ENCODE results near the gene CHRNA4.

The CHRNA4 gene

DNA sequence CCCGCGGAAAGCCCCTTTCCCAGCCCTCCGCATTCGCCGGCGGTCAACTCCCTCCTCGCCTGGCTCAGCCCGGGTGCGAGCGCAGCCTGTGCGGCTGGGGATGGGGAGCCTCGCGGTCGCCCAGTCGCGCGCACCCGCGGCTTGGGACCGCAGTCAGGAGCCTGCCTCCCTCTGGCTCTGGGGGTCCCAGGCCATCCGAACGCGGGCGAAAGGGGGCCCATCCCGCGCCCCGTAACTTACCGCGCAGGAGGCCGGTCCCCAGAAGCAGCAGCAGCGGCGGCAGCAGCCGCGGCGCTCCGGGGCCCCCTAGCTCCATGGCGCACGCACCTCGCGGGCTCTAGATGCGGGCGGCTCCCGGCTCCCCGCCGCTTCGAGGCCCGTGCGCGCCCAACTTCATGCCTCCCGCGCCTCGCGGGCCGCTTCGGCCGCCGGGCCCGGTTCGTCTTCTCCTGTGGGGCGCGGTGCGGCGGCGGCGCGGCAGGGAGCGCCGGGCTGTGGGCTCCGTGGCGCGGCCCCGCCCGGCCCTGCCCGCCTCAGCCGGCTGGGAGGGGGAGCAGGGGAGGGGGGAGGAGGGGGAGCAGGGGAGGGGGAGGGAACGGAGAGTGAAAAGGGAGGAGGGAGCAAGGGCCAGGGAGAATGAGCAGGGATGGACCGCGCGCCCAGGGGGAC is at the start of gene CHRNA4:
Gene CHRNA4, minus strand, starts transcription at position 500 of the 669 bp plus-strand sequence. Its CDS starts 184 bp downstream, at position 316.
- DNase-seq (ENCODE audit: low read depth in 2 of 2): no peak

DNA sequence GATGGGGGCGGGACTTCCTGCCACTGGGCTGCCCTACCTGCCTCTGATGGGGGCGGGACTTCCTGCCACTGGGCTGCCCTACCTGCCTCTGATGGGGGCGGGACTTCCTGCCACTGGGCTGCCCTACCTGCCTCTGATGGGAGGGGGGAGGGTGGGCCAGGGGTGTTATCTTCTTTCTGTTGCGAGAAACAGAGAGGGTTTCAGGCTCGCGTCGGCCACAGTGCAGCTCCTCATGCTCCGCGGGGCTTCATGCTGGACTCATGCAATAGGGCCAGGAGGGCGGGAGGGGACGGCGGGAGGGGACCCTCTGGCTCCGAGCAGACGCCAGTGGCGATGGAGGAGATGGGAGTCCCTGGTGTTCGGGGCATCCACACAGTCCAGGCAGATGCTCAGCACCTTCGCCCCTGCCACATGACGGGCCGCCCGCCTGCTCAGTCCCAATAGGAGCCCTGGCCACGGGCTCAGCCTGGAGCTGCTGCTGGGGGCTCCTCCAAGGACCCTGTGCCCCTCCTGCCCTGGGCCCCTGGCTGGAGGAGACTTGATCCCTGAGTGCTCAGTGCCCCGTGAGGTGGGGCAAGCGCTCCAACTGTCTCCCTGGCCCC is 48.8 kb upstream of the CHRNA4 start:
- DNase-seq (ENCODE audit: low read depth in 2 of 2): no peak

DNA sequence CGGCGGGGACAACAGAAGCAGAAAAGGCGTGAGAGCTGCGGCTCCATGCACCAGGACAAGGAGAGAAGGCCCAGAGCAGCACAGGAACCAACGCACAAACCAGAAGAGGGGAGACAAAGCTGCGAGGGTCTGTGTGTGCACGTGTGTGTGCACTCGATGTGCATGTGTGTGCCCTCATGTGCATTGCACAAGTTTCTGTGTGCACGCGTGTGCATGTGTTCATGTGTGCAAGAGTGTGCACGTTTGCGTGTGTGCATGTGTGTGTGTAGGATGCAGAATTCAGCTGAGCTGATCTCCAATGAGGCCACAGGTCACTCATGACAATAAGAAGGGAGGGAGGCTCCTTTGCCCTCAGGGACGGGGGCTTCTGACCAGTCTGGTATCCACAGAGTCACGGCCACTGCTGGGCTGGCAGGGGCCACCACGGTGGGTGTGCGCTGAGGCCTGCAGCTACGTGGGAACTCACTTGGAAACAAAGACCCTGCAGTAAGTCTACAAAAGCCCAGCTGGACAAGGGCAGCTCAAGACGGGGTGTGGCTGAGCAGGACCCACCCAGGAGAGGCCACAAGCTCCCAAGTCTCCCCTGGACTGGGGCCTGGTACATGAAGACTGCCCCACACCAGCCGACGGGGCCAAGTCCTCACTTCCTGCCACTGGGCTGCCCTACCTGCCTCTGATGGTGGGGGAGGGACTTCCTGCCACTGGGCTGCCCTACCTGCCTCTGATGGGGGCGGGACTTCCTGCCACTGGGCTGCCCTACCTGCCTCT is 48.1 kb upstream of the CHRNA4 start:
- no peak for DNase-seq (ENCODE audit: low read depth in 2 of 2)

DNA sequence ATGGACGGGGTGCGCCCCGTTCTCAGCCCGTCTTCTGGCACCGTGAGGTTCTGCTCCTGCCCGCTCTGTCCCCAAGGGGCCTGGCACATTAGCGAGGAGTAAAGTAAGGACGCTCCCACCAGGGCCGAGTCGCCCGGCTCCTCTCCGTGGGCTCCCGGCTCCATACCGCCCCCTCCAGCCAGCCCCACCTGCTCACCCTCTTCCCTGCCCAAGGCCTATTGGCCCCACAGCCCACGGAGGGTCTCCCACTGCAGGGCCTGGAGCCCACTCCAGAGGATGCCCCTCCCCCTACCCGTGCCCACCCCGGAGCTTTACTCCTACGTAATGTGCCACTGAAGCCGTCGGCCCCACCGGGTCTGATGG is 47.5 kb upstream of the CHRNA4 start:
- DNase-seq (ENCODE audit: low read depth in 2 of 2): no peak

DNA sequence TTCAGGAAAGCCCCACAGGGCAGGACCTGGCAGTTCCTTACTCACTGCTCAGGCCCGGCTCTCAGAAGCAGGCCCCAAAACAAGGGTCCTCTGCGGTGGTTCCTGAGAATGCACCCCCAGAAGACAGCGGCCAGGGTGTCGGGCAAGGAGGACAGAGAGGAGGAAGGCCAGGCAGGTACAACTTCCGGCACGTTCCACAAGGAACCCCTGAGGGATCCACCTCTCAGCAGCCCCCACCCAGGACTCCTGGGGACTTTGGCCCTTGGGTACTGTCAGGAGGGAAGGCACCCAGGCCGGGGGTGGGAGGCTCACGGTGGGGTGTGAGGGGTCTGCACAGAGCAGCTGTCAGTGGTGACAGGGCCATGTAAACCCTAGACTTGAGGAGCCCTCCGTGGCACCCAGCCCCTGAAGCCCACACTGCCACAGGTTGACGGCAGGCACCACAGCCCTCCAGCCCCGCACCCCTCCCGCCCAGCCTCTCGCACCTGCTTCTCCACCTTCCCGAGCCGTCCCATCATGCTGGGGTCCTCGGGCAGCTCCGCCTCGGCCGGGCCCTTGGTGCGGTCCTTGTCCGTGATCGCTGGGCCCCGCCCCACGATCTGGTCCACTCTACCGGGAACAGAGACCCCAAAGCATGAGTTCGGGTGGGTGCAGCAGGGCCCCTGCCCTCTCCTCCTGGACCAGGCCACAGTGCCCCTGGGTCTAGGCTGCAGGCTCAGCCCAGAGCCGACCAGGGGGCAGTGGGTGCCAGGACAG is 47.0 kb upstream of the CHRNA4 start:
- DNase-seq (ENCODE audit: low read depth in 2 of 2): no peak

DNA sequence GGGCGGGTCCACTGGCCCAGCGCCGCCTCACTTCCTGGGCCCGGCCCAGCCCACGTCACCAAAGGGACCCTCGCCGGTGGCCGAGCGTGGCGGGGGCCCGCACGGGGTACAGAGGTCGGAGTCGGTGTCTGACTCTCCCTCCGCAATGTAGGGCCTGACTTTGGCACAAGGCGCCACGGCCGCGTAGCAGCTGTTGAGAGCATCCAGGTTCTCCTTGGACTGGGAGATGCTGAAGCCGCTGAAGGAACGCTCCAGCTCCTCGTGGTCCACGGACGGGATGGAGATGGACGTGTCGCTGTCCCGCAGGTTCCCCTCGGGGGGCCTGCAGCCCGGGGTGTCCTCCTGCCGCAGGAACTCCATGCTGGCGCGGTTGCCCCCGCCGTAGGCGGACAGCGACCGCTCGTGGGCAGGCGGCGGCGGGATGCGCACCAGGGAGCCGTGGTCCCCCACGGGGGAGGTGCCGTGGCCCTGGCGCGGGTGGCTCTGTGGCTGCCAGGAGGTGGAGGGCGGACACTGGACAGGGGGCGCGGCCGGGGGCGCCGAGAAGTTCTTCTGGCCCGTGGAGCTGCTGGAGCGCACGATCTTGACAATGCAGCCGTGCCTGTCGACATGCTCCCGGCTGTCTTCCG is 45.6 kb upstream of the CHRNA4 start:
- DNase-seq (ENCODE audit: low read depth in 2 of 2): no peak

DNA sequence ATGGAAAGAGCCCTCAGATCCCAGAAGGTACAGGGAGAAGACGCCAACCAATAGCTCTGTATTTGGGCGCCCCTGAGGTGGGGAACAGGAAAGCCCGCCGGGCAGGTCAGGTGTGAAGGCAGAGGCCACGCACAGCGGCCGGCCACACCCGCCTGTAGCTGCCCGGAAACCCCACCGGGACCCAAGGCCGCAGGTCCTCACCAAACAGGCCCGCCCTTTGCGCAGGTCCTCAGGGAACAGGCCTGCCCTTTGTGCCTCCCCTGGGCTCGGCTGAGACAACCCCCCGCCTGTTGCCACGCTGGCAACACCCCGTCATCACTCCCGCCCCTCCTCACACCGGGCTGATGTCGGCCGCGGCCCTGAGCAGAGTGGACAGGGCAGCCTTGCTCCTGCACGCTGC is 44.9 kb upstream of the CHRNA4 start:
- DNase-seq (ENCODE audit: low read depth in 2 of 2): no peak

DNA sequence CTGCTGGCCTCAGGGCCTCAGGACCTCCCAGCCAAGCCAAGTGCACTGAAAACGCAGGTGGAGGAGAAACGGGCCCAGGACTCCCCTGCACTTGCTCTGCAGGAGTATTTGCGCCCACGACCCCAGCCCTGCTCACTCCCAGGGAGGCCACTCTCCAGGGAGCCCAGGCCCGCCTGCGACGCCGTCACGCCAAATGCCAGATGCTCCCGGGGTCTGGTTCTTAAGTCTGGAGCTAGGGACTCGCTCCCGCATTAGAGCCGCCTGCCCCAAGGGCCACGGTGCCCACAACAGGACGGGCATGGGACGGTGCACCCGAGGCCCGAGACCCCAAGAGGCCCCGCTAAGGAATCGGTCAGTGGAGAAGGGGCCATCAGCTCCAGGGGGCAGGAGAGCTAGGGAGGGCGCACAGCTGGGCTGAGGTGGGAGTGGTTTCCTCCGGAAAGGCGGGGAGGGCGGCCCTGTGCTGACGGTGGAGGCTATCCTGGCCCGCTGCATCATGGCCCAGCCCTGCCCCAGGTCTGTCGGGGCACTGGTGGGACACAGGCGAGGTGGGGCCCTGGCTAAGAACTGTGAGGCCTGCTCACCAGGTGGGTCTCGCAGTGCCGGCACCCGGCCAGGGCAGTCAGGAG is 44.1 kb upstream of the CHRNA4 start:
- no peak for DNase-seq (ENCODE audit: low read depth in 2 of 2)

DNA sequence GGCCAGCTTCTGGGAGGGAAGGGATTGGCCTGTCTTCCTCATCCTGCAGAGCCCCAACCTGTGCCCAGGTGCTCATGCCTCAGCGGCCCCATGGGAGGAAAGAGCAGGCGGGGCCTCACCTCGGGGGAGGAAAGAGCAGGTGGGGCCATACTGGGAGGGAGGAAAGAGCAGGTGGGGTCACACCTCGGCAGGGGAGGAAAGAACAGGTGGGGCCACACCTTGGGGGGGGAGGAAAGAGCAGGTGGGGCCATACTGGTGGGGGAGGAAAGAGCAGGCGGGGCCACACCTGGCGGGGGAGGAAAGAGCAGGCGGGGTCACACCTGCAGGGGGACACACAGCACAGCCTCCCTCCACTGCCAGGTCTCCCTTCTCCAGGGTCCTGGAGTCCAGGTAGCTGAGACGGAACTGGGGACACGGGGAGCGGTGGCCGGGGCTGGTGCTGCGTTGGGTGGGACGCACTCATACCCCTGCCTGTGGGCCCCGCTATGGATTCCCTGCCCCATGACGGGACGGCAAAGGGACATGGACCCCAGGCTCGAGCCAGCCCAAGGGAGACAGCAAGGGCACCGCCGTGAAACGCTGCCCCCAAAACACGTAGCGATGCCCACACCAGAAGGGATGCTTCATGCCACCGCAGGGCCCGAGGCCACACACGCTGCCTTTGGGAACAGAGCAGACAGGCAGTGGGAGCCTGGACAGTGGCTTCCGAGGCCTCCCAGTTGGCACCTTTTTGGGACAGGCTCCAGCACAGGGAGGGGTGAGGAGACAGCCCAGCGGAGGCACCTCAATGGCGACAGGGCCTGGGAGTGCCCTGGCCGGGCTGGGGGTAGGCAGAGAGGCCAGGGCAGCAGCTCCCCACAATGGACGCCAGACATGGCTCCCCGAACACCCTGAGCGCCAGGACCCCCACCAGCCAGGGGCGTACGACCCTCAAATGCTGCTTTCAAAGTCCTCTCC is 43.3 kb upstream of the CHRNA4 start:
- no peak for DNase-seq (ENCODE audit: low read depth in 2 of 2)

DNA sequence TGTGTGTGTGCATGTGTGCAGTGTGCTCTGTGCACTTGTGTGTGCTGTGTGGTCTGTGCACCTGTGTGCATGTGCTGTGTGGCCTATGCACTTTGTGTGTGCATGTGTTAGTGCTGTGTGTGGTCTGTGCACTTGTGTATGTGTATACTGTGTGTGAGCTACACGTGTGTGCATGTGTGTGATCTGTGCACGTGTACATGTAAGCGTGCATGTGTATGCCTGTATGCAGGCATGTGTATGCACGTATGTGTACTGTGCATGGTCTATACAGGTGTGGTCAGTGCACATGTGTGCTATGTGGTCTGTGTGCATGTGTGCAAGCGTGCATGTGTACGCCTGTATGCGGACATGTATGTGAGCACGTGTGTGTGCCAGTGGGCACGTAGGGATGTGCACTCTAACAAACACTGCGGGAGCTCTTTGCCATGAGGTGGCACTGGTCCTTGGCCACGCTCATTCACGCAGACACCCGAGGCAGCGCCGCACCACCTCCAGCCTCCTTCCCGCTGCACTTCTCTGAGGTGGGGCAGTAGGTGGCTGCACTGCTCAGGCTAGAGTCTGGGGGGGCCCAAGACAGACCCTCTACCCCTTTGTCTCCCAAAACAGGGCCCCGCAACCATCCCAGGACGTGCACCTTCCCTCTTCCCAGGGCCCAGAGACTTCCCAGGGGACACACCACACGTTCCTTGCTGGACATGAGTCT is 42.4 kb upstream of the CHRNA4 start:
- DNase-seq (ENCODE audit: low read depth in 2 of 2): no peak

DNA sequence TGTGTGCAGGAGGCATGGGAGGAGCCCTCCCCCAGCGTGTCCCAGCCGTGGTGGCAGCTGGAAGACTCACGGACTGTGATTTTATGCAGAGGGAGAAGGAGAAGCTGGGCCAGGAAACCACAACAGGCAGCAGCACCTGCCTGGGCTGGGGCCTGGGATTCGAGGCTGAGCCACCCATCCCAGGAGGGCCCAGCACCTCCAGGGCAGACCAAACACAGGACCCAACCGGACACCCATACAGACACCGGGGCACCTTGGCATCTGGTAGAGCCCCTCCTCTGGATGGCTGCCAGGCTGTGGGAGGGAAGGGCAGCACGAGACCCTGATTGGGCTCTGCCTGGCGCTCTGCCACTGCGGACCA is 41.7 kb upstream of the CHRNA4 start:
- DNase-seq (ENCODE audit: low read depth in 2 of 2): no peak

DNA sequence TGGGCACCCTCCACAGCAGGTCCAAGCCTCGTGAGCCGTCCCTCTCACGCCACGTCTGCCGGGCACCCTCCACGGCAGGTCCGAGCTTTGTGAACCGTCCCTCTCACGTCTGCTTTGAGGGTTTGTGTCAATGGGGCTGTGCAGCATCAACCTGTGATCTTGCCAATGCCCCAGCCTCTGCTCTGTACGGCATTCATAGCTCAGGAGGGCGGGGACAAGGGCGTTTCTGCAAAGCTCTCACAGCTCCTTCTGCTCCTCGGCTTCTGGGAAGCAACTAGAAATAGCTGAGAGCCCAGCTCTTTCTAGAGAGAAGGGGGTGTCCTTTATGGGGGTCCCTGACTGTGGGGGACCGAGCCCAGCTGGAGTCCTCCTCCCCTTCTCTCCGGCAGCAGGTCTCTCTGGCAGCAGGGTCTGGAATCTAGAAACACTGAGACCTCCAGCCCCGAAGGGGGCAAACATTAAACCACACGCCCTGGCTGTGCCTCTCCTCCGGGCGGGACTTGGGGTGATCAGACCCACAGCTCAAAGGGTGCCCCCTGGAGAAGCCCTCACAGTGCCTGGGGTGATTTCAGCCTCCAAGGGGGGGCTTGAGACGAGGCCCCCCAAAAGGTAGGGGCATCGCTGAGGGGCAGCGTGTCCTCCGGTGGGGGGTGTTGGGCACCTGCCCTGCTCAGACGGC is 41.2 kb upstream of the CHRNA4 start:
- no peak for DNase-seq (ENCODE audit: low read depth in 2 of 2)

DNA sequence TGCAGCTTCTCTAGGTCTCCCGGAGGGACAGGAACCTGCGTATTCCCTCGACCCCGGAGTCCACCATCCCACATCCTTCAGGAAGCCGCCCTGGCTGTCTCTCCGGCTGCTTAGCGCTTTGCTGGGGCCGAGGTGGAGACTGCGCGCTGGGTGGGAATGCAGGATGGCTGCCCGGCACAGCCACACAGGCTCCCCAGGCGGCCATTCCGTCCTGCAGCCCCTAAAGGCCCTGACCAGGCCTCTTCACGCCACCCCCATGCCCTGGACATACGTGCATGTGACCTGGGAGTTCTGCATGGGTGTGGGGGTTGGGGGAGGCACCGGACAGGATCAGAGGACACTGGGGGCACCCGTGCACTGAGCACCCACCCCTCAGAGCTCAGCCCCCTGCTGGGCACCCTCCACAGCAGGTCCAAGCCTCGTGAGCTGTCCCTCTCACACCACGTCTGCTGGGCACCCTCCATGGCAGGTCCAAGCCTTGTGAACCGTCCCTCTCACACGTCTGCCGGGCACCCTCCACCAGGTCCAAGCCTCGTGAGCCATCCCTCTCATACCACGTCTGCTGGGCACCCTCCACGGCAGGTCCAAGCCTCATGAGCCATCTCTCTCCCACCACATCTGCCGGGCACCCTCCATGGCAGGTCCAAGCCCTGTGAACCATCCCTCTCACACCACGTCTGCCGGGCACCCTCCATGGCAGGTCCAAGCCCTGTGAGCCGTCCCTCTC is 40.4 kb upstream of the CHRNA4 start:
- DNase-seq (ENCODE audit: low read depth in 2 of 2): no peak

DNA sequence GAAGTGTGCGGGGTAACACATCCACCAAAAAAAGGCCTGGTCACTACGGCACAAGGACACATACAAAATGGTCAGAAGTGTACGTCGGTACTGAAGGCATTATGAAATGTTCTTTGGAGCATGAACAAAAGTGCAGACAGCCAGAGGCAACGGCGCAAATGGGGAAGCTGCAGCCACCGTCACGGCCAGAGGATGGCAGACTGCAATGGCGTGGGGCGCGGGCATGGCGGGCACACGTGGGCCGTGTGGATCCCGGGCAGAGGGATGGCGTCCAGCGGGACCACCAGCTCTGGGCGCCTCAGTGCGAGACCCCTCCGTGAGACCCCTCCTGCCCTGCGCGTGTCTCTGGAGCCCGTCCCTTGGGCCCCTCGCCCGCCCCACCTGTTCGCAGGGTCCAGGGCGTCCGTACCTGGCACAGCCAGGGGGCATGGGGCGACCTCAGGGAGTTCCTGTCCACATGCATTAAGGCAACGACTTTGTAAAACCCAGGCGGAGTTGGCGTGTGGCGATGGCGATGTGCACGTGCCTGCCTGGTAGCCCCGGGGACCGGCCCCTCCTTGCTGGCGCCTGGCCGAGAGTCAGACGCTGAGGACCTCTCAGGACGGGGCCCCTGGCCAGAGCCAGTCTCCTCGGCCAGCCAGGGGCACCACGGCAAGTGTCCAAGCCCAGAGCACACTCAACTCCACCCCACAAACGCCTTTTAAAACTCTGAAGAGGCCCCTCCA is 39.5 kb upstream of the CHRNA4 start:
- DNase-seq (ENCODE audit: low read depth in 2 of 2): no peak

DNA sequence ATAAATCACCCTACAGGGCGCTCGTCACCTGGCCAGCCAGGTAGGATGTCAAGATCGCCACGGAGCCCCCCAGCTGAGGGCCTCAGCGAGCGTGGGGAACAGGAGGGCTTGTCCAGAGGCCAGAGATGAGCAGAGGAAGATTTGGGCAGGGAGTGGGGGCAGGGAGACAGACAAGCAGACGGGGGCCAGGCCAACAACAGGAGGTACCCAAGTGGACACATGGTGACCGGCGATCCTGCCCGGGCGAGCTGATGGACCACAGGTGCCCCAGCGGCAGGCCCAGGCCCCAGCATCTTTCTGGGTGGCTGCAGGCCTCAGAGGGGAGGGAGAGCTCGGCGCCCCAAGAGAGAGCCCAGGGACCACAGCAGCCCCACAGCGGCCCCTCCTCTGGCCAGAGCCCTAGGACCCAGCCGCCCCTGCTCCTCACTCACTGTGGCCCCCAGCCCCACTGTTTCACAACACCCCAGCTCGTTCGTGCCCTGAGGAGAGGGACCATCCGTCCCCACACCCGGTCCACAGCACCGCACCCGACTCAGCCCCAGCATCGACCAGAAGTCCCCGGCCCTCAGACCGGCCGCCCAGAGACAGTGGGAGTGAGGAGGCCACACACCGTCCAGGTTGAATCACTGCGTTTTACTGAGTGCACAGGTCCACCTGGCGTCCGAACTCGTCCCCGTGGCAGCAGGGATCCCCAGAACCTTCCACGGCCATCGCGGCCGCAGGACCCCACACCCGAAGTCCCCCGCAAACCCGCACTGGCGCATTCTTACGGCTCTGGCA is 38.6 kb upstream of the CHRNA4 start:
- no peak for DNase-seq (ENCODE audit: low read depth in 2 of 2)

DNA sequence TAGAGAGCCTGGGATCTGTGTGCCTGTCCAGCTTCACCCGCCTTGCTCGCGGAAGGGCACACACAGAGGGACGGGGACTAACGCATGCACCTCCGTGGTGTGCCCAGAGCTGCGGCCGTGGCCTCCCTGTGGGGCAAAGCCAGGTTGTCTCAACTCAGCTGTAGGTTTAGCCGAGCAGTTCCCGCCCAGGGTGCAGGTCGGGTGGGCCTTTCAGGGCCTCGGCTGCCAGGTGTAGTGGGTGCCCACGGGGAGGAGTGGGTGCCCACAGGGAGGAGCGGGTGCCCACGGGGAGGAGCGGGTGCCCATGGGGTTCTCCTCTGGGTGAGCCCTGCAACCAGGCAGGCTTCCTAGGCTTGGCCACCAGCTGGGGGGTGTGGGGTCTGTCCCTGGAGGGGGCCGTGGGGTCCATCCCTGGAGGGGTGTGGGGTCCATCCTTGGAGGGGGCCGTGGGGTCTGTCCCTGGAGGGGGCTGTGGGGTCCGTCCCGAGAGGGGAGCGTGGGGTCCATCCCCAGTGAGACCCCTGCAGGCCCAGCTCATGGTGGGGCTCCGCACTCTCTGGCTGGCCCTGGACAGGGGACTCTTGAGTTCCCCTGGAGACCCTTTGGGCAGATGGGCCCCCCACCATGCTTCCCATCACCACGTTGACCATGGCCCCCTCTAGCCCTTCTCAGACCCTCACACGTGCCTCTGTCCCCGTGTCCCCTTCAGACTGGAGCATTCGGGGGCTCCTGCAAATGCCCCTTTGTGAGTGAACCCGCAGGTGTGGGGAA is 37.8 kb upstream of the CHRNA4 start:
- DNase-seq (ENCODE audit: low read depth in 2 of 2): no peak

All from stimulated activated CD8-positive, alpha-beta memory T cell treated with anti-CD3 and anti-CD28 coated beads, Interleukin-7, amount 100 ng/mL, for 4 hours (primary cell).